Measurements from ENCODE around the gene PDK1.

The PDK1 gene

DNA sequence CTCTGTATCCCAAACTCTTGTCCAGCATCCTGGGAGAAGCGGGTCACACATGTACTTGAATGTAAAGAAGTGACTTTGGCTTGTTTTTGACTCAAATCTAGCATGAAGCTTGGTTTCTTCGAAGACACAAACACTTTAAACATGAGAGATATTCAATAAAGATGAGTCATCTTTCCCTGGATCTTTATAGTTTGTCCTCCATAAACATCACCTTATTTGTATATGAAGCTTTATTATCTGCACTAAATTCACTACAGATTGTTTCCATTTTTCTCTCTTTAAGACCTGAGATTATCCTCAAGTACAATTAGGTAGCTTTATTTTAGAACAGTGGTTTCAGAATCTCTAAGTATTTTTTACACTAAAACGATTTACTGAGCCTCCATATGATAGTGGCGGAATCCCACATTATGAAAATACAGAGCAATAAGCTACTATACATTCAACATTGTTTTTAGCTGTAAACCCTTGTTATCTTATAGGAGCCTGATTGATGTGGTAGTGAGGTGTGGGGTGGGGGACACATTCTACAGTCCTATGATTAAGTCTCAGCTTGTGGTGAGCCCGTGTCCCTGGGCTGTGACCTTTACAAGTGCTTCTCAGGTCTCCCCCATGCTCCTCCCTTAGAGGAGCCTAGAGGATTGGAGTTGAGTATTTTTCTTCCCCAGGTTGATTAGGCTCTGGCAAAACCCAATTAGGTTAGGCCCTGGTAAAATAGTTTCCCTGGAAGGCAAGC is 100.1 kb downstream of the PDK1 start:
- FAIRE-seq, result no peak
- TF ChIP-seq TAF1 (IDR thresholded peaks at IDR 0.05; ENCODE audit: borderline replicate concordance, low read depth, low read length) (no peak), POLR2A (IDR thresholded peaks at IDR 0.05; ENCODE audit: low read depth, low read length) (no peak), POLR2AphosphoS5 (IDR thresholded peaks at IDR 0.05; ENCODE audit: low read depth, low read length) (no peak)
- no peak for DNase-seq (ENCODE audit: insufficient read length)
